Rectal smooth muscle tissue (tissue), 1 donor: ENCODE data around the gene WBP1L.

Experiments
- H3K27ac ChIP-seq: one replicate; pipeline ENCODE4 v1.7.0; 2013; ENCODE audit warnings: low read depth, low read length, inconsistent platforms
- H3K27me3 ChIP-seq: one replicate; pipeline ENCODE4 v1.7.0; 2013; ENCODE audit warnings: low read length; ENCODE audit not compliant: control insufficient read depth, insufficient read depth
- H3K36me3 ChIP-seq: one replicate; pipeline ENCODE4 v1.7.0; 2013; ENCODE audit warnings: low read length; ENCODE audit not compliant: control insufficient read depth, insufficient read depth
- H3K4me1 ChIP-seq: one replicate; pipeline ENCODE4 v1.7.0; 2013; ENCODE audit warnings: low read length; ENCODE audit not compliant: control insufficient read depth, insufficient read depth
- H3K4me3 ChIP-seq: one replicate; pipeline ENCODE4 v1.7.0; 2013; ENCODE audit warnings: low read length
- H3K9ac ChIP-seq: one replicate; pipeline ENCODE4 v1.7.0; 2013; ENCODE audit warnings: low read length

WBP1L gene

DNA sequence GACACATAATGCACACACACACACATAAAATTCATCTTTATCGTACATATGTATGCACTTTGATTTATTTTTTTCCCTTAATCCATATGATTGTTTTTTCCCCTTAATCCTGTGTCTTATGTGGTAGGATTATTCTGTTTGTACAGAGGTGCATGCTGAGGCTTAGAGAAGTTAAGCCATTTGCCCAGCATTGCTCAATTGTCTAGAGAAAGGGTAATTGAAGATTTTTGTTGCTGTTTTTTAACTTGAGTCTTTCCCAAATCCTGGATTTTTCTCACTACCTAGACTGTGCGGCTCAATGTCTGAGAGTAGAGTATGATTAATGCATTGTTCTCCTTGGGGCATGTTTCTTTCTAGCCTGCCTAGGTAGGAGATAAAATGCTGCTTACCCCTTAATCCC, 35.0 kb downstream of the WBP1L start:
- no peak overlapping the region for H3K9ac ChIP-seq
- no peak overlapping the region for H3K27ac ChIP-seq
- no peaks in the 10 kb centered on the region for H3K27me3 ChIP-seq
- no peaks in the 10 kb centered on the region for H3K36me3 ChIP-seq
- peaks cover 81% of the 10 kb centered on the region for H3K4me1 ChIP-seq
- H3K4me3 ChIP-seq = no peak overlapping the region

DNA sequence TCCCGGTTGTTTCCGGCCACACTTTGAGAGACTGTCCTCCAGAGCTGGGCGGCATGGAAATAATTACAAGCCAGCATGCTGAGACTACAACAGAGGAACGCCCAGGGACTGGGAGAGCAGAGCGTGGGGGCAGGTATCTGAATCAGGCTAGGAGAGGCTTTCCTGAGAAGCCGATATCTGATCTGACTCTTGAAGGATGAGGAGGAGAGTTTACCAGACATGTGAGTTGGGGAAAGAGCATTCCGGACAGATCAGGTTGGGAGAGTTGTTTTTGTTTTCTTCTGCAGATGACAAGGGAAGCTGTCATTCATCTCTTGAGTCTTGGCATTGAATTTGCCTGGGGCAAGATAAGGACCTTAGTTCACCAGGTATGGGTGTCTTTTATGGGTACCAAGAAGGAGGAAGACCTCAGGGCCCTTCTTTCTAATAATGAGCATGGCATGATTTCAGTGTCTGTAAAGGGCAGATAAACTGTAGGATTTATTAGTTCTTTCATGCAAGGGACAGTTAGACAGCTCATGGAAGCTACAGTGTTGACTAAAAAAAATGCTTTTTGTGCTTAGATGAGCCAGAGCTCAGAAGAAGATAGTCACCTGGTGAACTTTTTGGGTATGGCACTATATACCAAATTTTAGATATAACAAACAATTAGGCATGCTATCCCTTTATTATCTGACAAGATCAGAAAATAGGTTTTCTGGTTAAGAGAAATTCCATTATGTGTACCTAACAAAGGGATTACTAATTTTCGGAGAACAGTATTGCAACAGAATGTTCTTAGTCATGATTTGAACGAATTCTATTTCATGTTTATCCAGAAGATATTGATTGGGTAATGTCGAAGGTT, 36.2 kb downstream of the WBP1L start:
- Histone ChIP-seq H3K4me3 (no peak overlapping the region), H3K27ac (peak overlapping the region; percentile 97)

DNA sequence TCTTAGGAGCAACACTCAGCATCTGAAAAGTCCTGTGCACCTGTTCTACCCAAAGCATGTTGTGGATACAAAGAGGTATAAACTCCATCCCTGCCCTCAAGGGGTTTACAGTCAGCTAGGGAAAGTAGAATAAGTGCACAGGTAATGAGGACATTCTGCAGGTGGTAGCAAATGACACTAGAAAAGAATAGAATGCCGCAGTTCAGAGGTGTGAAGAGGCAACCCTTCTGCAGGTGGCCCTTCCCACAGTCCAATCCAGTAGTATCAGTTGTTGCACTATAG, 36.7 kb downstream of the WBP1L start:
- H3K4me3 ChIP-seq = no peak overlapping the region
- peaks cover 69% of the 10 kb centered on the region for H3K4me1 ChIP-seq
- H3K36me3 ChIP-seq = no peaks in the 10 kb centered on the region
- H3K9ac ChIP-seq = no peak overlapping the region
- H3K27ac ChIP-seq = peak overlapping the region; percentile 97
- H3K27me3 ChIP-seq = no peaks in the 10 kb centered on the region

More for the DNA sequence above, 36.2 kb downstream of the WBP1L start:
- Histone ChIP-seq H3K9ac (no peak overlapping the region), H3K27me3 (no peaks in the 10 kb centered on the region), H3K4me1 (peaks cover 73% of the 10 kb centered on the region), H3K36me3 (no peaks in the 10 kb centered on the region)

DNA sequence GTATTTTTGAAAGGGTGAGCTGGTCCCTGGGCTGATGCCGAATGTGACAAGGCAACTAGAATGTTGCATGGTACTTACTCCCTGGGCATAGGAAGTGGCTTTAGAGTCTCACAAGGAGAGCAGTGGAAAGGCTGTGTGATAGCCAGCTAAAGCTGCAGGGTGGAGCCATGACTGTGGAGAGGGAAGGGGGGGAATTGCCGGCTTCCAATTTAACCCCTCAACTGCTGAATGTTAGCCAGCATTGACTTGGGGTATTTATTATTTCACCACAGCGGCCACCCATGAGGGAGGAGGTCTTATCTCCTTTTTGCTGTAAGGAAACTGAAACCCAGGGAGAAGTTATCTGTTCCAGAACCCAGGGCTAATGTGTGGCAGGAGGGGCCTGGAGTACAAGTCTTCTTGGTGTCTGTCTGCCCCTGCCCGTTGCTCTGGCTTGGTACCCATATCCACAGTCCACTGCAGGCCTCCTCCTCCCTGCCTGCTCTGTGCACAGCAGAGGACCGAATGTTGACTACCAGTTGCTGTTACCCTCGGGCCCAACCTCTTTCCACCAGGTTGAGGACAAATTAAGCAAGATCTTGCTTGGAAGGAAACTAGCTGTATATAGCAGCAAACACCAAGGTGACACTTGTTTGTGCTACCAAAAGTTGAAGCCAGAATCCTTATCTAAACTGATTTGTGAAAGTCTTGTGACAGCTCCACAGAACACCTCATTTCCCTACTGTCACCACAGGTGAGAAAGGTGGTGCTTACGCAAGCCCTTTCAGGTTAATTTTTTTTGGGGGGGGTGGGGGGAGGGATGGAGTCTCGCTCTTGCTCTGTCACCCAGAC, 37.6 kb downstream of the WBP1L start:
- H3K27me3 ChIP-seq = no peaks in the 10 kb centered on the region
- peak overlapping the region; percentile 97 for H3K27ac ChIP-seq
- no peaks in the 10 kb centered on the region for H3K36me3 ChIP-seq
- H3K4me1 ChIP-seq = peaks cover 70% of the 10 kb centered on the region
- H3K9ac ChIP-seq = no peak overlapping the region
- H3K4me3 ChIP-seq = peak overlapping the region; percentile 16

DNA sequence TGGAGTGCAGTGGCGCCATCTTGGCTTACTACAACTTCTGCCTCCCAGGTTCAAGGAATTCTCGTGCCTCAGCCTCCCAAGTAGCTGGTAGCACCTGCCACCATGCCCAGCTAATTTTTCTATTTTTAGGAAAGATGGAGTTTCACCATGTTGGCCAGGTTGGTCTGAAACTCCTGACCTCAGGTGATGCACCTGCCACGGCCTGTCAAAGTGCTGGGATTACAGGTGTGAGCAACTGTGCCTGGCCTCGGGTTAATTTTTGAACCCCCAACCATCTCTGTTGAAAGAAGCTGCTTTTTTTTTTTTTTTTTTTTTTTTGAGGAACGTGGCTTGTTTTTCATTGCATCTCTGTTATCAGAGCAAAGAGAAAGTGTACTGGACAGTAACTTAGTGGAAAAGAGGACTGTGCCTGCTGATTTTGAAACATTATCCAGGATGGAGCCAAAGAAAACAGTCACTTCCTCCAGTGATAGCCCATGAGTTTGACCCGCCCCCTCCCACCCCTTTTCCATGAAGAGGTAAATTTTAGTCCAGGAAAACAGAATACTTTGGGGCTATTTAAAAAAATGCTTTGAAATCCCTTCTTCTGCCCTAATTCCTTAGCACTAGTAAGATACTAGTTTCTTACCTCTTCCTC, 38.3 kb downstream of the WBP1L start:
- Histone ChIP-seq H3K4me3 (no peak overlapping the region), H3K27ac (peak overlapping the region; percentile 97), H3K27me3 (no peaks in the 10 kb centered on the region), H3K36me3 (no peaks in the 10 kb centered on the region), H3K9ac (no peak overlapping the region), H3K4me1 (peaks cover 67% of the 10 kb centered on the region)

DNA sequence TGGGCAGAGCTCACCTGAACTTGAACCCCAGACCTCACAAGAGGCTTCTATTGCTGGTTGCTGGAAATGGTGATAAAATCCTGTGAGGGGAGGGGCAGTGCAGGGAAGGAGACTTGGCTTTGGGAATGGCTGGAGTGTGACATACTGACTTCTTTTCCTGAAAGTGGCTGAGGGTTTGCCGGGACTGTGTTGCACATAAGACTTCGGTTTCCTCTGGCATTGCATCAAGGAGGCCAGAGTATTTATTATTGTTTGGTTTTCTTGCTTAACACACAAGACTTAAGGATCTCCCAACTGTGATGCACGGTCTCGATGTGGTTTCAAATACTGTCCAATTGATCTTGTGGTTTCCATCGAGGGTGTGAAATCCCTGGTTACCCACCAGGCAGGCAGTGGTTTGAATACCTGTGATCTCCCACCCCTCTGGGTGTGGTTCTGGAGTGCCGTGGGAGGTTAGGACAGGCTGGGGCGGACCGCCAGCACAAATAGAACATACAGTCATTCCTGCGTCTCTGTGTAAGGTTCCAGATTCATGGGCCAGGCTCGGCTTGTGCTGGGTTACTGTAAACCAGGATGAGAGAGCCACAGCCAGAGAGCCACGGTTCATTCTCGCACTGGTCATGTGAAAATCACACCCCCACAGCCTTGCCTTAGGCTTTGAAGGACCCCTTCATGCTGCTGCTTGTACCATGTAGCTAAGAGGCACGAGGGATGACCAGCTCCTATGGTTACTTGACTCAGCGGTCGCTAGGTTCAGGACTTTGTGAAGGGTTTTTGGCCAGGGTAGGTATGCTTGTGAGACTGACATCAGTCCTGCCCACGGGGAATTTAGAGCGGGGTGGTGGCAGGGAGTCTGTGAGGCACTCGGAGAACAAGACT, 39.2 kb downstream of the WBP1L start:
- peak overlapping the region; percentile 14 for H3K4me3 ChIP-seq
- H3K9ac ChIP-seq = peak overlapping the region; percentile 14
- no peaks in the 10 kb centered on the region for H3K36me3 ChIP-seq
- H3K4me1 ChIP-seq = peaks cover 59% of the 10 kb centered on the region
- peak overlapping the region; percentile 97 for H3K27ac ChIP-seq
- no peaks in the 10 kb centered on the region for H3K27me3 ChIP-seq

DNA sequence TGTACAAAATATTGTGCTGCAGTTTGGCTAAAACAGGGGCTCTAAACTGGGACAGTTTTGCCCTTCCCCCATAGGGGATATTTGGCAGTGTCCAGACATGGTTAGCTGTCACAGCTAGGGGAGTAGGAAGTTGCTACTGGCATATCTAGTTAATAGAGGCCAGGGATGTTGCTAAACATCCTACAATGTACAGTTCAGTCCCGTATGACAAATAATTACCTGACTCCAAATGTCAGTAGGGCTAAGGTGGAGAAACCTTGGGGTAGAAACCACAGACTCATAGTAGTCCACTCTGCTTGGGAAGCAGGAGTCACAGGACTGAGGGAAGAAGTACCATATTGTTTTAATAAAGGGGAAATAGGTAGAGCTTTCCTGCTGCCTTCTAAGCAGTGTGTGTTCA, 39.8 kb downstream of the WBP1L start:
- Histone ChIP-seq H3K27me3 (no peaks in the 10 kb centered on the region), H3K27ac (peak overlapping the region; percentile 97), H3K4me3 (peak overlapping the region; percentile 14), H3K9ac (no peak overlapping the region), H3K4me1 (peaks cover 53% of the 10 kb centered on the region), H3K36me3 (no peaks in the 10 kb centered on the region)

GRCh38 chr10:102785818-102786217, 42.1 kb downstream of the WBP1L start:
- no peak overlapping the region for H3K9ac ChIP-seq
- peaks cover 44% of the 10 kb centered on the region for H3K4me1 ChIP-seq
- H3K27me3 ChIP-seq = no peaks in the 10 kb centered on the region
- H3K4me3 ChIP-seq = no peak overlapping the region
- peak overlapping the region; percentile 15 for H3K27ac ChIP-seq
- H3K36me3 ChIP-seq = no peaks in the 10 kb centered on the region

DNA sequence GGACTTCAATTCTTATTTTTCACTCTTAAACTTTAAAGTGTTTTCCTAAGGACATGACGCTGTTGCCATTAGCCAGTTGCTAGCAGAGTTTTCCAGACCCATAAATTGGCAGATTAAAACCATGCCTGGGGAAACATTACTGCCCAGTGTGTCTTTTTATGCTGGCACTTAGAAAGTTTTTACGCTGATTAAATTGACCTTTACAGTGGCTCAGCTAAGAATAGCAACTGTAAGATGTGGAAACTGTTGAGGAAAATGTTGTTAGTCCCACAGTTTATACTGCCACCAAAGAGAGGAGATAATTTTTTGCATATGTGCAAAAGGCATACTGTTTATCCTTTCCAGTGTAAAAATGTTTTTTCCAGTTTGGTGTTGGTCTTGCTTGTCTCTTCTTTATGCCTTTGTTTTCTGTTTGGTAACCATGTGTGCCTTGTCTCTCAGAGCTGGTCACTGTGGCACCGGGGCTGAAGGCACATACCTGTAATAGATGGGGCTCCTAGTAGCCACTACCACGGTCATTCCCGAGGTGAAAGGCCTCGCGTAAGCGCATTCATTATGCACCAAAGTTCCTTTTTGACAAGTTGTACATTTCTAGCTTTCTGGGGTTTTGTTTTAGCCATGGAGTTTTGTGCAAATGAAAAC, 48.1 kb downstream of the WBP1L start:
- no peaks in the 10 kb centered on the region for H3K36me3 ChIP-seq
- peak overlapping the region; percentile 56 for H3K27ac ChIP-seq
- H3K9ac ChIP-seq = no peak overlapping the region
- H3K27me3 ChIP-seq = no peaks in the 10 kb centered on the region
- H3K4me1 ChIP-seq = peaks cover 35% of the 10 kb centered on the region
- no peak overlapping the region for H3K4me3 ChIP-seq

DNA sequence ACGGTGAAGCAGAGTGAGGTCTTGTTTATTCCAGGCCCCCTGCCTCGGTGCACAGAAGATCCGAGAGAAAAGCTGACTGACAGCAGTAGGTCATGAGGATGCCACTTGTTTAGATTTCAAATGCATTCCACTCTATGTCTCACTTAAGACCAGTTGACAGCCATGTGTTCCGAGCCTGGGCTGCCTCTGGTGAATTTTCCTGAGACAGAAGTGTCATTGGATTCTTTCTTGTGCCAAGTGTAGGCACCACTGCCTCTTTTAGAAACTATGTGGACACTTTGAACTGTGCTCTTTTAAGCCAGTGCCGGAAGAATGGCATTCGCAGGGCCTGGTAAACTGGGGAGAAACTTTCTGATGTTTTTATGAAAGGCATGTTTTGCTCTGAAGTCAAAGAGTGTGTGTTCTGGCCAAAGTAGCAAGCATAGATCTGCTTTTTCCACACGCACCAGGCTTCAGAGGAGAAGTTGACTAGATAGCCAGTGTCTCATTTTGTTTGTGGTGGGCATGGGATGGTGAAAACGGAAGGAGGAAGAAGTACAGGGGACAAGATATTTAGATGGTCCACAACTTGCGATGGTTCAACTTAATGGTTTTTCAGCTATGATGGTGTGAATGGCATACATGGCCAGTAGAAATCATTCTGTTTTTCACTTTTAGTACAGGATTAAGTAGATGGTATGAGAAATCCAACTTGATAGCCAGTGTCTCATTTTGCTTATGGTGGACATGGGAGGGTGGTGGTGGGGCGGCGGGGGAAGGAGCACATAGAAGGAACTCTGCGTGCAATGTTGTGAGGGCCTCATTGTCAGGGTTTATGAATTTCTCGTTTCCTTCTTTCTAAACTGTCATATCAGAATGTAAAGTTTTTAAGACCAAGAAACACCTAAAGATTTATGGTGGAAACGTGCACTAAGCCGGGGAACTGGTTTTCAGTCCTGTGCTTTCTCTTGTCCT, 52.0 kb downstream of the WBP1L start:
- Histone ChIP-seq H3K27ac (peak overlapping the region; percentile 68), H3K27me3 (no peaks in the 10 kb centered on the region), H3K4me1 (peaks cover 52% of the 10 kb centered on the region), H3K9ac (no peak overlapping the region), H3K36me3 (peaks cover 10% of the 10 kb centered on the region), H3K4me3 (no peak overlapping the region)
